Karpas-422 (cell line): Measurements from ENCODE around the gene RBPJL. TPM values are rescaled to one million over a fixed set of nuclear protein-coding genes. Genes with fewer than 3 reads are reported as not detected.

Experiments used
- DNase-seq: peaks from one replicate; pipeline ENCODE4 v3.0.0-alpha.2; 2015
- H2AFZ ChIP-seq: fragments of 200-600 bp; sonication (generic); 2 replicates; pipeline ENCODE4 v1.6.1; 2014; ENCODE audit warnings: antibody characterized with exemption, low read length, mixed read lengths
- H3K27ac ChIP-seq: fragments of 200-600 bp; sonication (generic); 2 replicates; pipeline ENCODE4 v1.5.1; 2014; ENCODE audit warnings: mild to moderate bottlenecking, low read length, moderate library complexity
- H3K27me3 ChIP-seq: fragments of 200-600 bp; sonication (generic); 2 replicates; pipeline ENCODE4 v1.6.1; 2014; ENCODE audit warnings: low read length, mixed read lengths
- H3K36me3 ChIP-seq: fragments of 200-600 bp; sonication (generic); 2 replicates; pipeline ENCODE4 v1.6.1; 2014; ENCODE audit warnings: low read length, mixed read lengths; ENCODE audit not compliant: insufficient read depth
- H3K4me1 ChIP-seq: fragments of 200-600 bp; sonication (generic); 2 replicates; pipeline ENCODE4 v1.6.1; 2014; ENCODE audit warnings: mild to moderate bottlenecking, low read length, mixed read lengths
- H3K4me2 ChIP-seq: fragments of 200-600 bp; sonication (generic); 2 replicates; pipeline ENCODE4 v1.6.1; 2014; ENCODE audit warnings: low read length, low read depth, mild to moderate bottlenecking; ENCODE audit not compliant: poor library complexity, severe bottlenecking
- H3K4me3 ChIP-seq: fragments of 200-600 bp; sonication (generic); 2 replicates; pipeline ENCODE4 v1.5.1; 2014; ENCODE audit warnings: mild to moderate bottlenecking, antibody characterized with exemption, low read length, mixed read lengths
- H3K79me2 ChIP-seq: fragments of 200-600 bp; sonication (generic); 2 replicates; pipeline ENCODE4 v1.6.1; 2014; ENCODE audit warnings: mild to moderate bottlenecking, low read length, mixed read lengths
- H3K9ac ChIP-seq: fragments of 200-600 bp; sonication (generic); 2 replicates; pipeline ENCODE4 v1.6.0; 2014; ENCODE audit warnings: low read length
- H3K9me2 ChIP-seq: fragments of 200-600 bp; sonication (generic), shearing (Covaris generic); replicated peaks from 2 replicates; pipeline ENCODE4 v1.6.0; 2014; ENCODE audit warnings: mild to moderate bottlenecking, low read length, moderate library complexity; ENCODE audit not compliant: insufficient read depth
- H3K9me3 ChIP-seq: fragments of 300-700, 200-600 bp; sonication (generic); 2 replicates; pipeline ENCODE4 v1.6.1; 2014; ENCODE audit warnings: low read length, mixed read lengths
- H4K20me1 ChIP-seq: fragments of 200-600 bp; sonication (generic); 2 replicates; pipeline ENCODE4 v1.6.1; 2014; ENCODE audit warnings: mild to moderate bottlenecking, antibody characterized with exemption, low read length, low read depth; ENCODE audit not compliant: insufficient read depth
- total RNA-seq: library from RNA; depleted of rRNA; stranded (reverse); fragments of >200 nt; shearing (Covaris generic); gene quantifications from 2 replicates; pipeline ENCODE4 v1.2.3, GENCODE V29; 2014; ENCODE audit warnings: low replicate concordance

The RBPJL gene
- total RNA-seq, 1 experiment from 2014 or later: not detected

DNA sequence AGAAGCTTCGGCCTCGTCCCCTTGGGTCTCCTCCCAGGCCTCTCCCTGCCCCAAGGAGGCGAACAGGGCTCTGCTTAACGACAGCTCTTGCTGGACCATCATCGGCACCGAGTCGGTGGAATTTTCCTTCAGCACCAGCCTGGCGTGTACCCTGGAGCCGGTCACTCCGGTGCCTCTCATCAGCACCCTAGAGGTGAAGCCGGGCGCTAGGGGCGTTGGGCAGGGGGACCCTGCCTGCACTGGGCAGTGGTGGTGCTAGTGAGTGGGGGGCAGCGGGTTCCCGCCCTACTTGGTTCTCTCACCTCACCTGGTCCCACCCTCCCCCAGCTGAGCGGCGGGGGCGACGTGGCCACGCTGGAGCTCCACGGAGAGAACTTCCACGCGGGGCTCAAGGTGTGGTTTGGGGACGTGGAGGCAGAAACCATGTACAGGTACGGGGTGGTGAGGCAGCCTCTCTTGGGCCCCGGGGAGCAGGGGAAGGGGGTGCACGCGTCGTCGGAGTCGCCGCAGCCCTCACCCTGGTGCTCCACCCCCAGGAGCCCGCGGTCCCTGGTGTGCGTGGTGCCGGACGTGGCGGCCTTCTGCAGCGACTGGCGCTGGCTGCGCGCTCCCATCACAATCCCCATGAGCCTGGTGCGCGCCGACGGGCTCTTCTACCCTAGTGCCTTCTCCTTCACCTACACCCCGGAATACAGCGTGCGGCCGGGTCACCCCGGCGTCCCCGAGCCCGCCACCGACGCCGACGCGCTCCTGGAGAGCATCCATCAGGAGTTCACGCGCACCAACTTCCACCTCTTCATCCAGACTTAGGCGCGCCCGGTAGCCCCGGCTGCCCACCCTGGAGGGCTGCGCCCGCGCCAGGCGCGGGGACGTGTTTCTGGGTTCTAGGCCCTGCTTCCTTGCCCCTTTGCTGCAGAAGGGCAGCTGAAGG lies 9.8 kb downstream of the RBPJL start:
- Histone ChIP-seq H3K79me2 (no peaks in the 10 kb centered on the region), H3K4me3 (no peak overlapping the region), H3K4me1 (peaks cover 9% of the 10 kb centered on the region), H3K9me3 (no peaks in the 10 kb centered on the region), H3K4me2 (no peak overlapping the region), H4K20me1 (0 out of 2 replicates have a peak, but pooled peaks cover 3% of the 10 kb centered on the region), H3K9ac (no peak overlapping the region), H3K36me3 (no peaks in the 10 kb centered on the region), H3K9me2 (no peaks in the 10 kb centered on the region), H2AFZ (no peak overlapping the region), H3K27me3 (no peaks in the 10 kb centered on the region), H3K27ac (no peak overlapping the region)
- DNase-seq: no peak

GRCh38 chr20:45317826-45318225 lies 11.2 kb downstream of the RBPJL start:
- Histone ChIP-seq H3K36me3 (no peaks in the 10 kb centered on the region), H4K20me1 (no peaks in the 10 kb centered on the region), H3K4me3 (no peak overlapping the region), H3K4me1 (peaks cover 9% of the 10 kb centered on the region), H3K27me3 (no peaks in the 10 kb centered on the region), H2AFZ (no peak overlapping the region), H3K27ac (no peak overlapping the region), H3K9ac (no peak overlapping the region), H3K4me2 (no peak overlapping the region), H3K79me2 (no peaks in the 10 kb centered on the region), H3K9me3 (no peaks in the 10 kb centered on the region), H3K9me2 (no peaks in the 10 kb centered on the region)
- DNase-seq: no peak

- Histone ChIP-seq H3K27ac (no peak overlapping the region), H3K79me2 (no peaks in the 10 kb centered on the region), H3K9me2 (no peaks in the 10 kb centered on the region), H3K4me3 (no peak overlapping the region), H3K4me2 (no peak overlapping the region), H3K4me1 (peaks cover 12% of the 10 kb centered on the region), H4K20me1 (no peaks in the 10 kb centered on the region), H3K27me3 (no peaks in the 10 kb centered on the region), H3K36me3 (no peaks in the 10 kb centered on the region), H2AFZ (no peak overlapping the region), H3K9me3 (no peaks in the 10 kb centered on the region), H3K9ac (no peak overlapping the region)
- DNase-seq: no peak
Measured at GRCh38 chr20:45318386-45318939, 11.8 kb downstream of the RBPJL start.

GRCh38 chr20:45318948-45319347 lies 12.3 kb downstream of the RBPJL start:
- Histone ChIP-seq H3K79me2 (no peaks in the 10 kb centered on the region), H2AFZ (no peak overlapping the region), H3K4me2 (no peak overlapping the region)

GRCh38 chr20:45320948-45321595 lies 14.4 kb downstream of the RBPJL start:
- no peak overlapping the region for H3K9ac ChIP-seq
- H3K4me1 ChIP-seq: peaks cover 12% of the 10 kb centered on the region
- no peaks in the 10 kb centered on the region for H4K20me1 ChIP-seq
- H3K27me3 ChIP-seq: no peaks in the 10 kb centered on the region
- H3K36me3 ChIP-seq: no peaks in the 10 kb centered on the region
- H3K27ac ChIP-seq: peak overlapping the region; percentile 13; the same call in 1 of the 2 replicates
- H3K4me2 ChIP-seq: no peak overlapping the region
- H2AFZ ChIP-seq: no peak overlapping the region
- no peaks in the 10 kb centered on the region for H3K9me3 ChIP-seq
- no peak overlapping the region for H3K4me3 ChIP-seq
- DNase-seq: peak; percentile 90
- H3K79me2 ChIP-seq: no peaks in the 10 kb centered on the region
- no peaks in the 10 kb centered on the region for H3K9me2 ChIP-seq

More at GRCh38 chr20:45318948-45319347, 12.3 kb downstream of the RBPJL start:
- H3K9ac ChIP-seq: no peak overlapping the region
- H3K4me3 ChIP-seq: no peak overlapping the region
- H3K9me3 ChIP-seq: no peaks in the 10 kb centered on the region
- no peaks in the 10 kb centered on the region for H3K9me2 ChIP-seq
- no peaks in the 10 kb centered on the region for H3K27me3 ChIP-seq
- H3K36me3 ChIP-seq: no peaks in the 10 kb centered on the region
- no peak overlapping the region for H3K27ac ChIP-seq
- no peak for DNase-seq
- peaks cover 12% of the 10 kb centered on the region for H3K4me1 ChIP-seq
- H4K20me1 ChIP-seq: no peaks in the 10 kb centered on the region

DNA sequence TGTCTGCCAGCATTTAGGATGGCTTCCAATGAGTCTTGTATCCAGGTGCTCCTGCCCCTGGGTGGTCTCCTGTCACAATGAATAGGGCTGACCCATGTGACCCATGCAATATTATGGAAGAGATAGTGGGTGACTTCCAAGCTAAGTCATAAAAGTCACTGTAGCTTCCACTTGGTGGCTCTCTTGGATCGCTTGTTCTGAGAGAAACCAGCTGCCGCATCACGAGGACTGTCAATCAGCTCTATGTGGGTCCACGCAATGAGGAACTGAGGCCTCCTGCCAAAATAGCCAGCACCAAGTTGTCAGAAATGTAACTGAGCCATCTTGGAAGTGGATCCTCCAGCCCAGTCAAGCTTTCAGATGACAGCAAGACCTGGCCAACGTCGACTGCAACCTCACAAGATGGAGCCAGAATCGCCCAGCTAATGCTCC lies 16.3 kb downstream of the RBPJL start:
- peaks cover 12% of the 10 kb centered on the region for H3K4me1 ChIP-seq

GRCh38 chr20:45323731-45324130 lies 17.1 kb downstream of the RBPJL start:
- H4K20me1 ChIP-seq: no peaks in the 10 kb centered on the region
- H3K4me2 ChIP-seq: no peak overlapping the region
- H3K4me3 ChIP-seq: no peak overlapping the region
- no peak overlapping the region for H3K27ac ChIP-seq
- peaks cover 14% of the 10 kb centered on the region for H3K4me1 ChIP-seq
- H3K36me3 ChIP-seq: no peaks in the 10 kb centered on the region
- H3K9me2 ChIP-seq: no peaks in the 10 kb centered on the region
- H3K9ac ChIP-seq: no peak overlapping the region
- H2AFZ ChIP-seq: no peak overlapping the region
- no peaks in the 10 kb centered on the region for H3K27me3 ChIP-seq
- no peak for DNase-seq
- no peaks in the 10 kb centered on the region for H3K9me3 ChIP-seq
- no peaks in the 10 kb centered on the region for H3K79me2 ChIP-seq

More for the DNA sequence above, 16.3 kb downstream of the RBPJL start:
- Histone ChIP-seq H3K79me2 (no peaks in the 10 kb centered on the region), H3K36me3 (no peaks in the 10 kb centered on the region), H3K4me3 (no peak overlapping the region), H3K9me3 (no peaks in the 10 kb centered on the region), H2AFZ (no peak overlapping the region), H3K27me3 (no peaks in the 10 kb centered on the region), H3K9me2 (no peaks in the 10 kb centered on the region), H3K4me2 (no peak overlapping the region), H3K9ac (no peak overlapping the region), H3K27ac (no peak overlapping the region), H4K20me1 (no peaks in the 10 kb centered on the region)
- peak; percentile 83 for DNase-seq

GRCh38 chr20:45325371-45325770 lies 18.7 kb downstream of the RBPJL start:
- Histone ChIP-seq H3K27ac (no peak overlapping the region), H3K4me3 (no peak overlapping the region), H3K9me3 (no peaks in the 10 kb centered on the region), H3K4me2 (no peak overlapping the region), H2AFZ (no peak overlapping the region), H3K9ac (no peak overlapping the region), H3K4me1 (peaks cover 22% of the 10 kb centered on the region), H3K27me3 (no peaks in the 10 kb centered on the region), H4K20me1 (no peaks in the 10 kb centered on the region), H3K36me3 (no peaks in the 10 kb centered on the region), H3K9me2 (no peaks in the 10 kb centered on the region), H3K79me2 (no peaks in the 10 kb centered on the region)
- no peak for DNase-seq
